GM19395 (cell line): Measurements from ENCODE around the gene BCL2.

Source experiments
- ATAC-seq: cut with Tn5 transposase; IDR thresholded peaks from one replicate; pipeline ENCODE4 v1.9.1; 2021; ENCODE audit warnings: mild to moderate bottlenecking, moderate library complexity; ENCODE audit not compliant: unreplicated experiment

Gene BCL2

DNA sequence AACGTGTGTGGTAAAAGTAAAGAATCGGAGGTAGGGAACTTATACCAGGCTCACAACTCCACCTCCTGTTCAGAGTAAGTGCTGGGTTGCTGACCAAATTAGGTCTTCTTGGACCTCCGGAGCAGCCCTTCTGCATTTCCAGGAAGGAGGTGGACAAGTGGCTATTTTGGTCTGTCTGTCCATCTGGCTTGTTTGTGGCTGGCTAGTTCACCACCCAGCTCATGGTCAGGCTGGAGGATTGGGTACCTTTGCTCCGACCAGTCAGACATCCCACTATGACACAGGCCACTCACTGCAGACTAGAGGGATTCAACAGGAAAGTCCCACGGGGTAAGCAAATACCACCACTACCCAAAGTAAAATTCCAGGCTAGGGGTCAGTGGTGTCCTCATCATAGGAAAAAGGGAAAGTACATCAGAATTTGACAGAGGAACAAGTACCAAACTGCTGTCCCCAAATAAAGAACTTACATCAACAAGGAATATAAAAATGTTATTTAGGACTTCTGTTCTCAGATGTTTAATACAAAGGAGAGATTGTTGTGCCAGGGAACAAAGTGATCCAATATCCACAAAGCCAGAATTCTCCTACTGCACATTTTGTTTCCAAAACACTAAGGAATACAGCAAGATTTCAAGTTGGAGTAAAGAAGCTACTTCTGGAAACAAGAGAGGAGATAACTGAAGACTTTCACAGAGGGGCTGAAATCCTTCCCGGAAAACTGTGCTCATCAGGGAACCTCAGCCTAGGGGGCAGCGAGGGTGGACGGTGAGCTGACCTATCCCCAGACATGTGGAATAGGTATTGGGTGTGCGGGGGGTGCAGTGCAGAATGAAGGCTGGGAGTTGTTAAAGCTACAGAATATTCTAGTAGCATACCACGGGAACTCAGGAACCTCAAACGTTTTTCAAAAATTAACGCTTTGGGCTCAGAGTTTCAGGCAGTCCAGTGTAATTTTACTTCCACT lies 56.9 kb downstream of the BCL2 start:
- no peak for ATAC-seq

DNA sequence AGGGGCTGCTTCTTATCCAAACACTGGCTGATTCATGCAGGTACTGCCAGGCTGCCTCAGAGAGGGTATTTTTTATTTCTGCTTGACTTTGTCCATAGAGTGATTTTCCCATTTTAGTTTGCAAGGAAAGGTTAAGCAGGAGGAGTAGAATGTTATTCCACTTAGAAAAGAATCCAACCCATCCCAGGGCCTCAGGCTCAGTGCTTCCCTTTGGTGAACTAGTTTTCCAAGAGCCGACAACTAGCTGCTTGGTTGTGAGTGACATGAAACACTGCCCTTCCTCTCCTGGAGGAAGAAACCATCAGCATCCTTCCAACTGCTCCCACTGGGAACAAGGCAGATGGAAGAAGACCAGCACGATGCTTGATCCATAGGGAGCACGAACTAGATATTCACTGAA lies 58.5 kb downstream of the BCL2 start:
- ATAC-seq, result no peak

DNA sequence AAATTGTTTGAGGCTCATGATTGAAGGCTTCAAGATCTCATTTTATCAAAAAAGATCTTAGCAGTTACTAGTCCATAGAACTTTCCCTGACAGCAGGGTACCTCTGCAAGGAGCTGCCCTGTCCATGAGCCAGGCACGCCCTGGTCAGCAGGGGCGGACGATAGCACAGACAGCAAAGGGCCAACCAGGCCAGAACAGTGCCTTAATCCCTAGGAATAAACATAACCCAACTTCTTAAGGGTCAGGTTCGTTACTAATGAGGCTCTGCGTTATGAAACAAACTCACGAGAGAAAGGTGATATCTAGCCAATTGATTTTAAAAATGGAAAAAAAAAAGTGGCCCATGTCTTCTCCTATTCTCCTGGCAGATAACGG lies 59.2 kb downstream of the BCL2 start:
- ATAC-seq, result no peak

DNA sequence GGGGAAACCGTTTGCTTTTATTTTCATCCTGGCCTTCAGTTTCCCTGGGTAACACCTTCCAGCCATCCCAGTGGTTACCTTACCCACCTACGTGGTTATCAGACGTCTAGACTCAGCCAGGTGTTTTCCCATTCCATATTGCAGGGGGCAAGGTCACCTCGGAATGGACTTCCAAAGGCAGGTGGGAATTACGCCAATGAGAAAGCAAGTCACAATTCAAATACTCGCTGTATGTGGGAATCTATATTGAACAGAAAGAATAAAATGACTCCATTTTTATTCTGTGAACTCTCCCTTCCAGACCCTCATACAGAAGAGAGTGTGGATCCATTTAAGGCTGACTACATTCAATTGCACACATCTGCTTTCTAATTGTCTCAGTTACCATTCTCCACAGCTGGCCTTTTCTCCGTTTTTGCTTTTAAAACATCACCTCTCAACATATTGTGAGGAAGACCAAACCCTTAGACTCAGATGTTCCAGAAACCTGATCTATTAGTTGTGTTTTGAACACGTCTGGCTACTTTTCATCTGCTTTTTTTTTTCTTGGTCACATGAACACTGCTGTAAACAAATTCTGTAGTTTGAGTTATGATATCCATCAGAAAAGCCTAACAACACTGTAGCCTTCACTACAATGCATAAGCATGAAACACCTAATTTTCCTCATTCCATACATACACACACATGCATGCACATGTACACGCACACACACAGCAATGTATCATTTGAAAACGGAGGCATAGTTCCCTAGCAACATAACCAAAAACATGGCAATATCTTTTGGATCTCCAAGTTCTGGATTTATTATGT lies 59.8 kb downstream of the BCL2 start:
- no peak for ATAC-seq

DNA sequence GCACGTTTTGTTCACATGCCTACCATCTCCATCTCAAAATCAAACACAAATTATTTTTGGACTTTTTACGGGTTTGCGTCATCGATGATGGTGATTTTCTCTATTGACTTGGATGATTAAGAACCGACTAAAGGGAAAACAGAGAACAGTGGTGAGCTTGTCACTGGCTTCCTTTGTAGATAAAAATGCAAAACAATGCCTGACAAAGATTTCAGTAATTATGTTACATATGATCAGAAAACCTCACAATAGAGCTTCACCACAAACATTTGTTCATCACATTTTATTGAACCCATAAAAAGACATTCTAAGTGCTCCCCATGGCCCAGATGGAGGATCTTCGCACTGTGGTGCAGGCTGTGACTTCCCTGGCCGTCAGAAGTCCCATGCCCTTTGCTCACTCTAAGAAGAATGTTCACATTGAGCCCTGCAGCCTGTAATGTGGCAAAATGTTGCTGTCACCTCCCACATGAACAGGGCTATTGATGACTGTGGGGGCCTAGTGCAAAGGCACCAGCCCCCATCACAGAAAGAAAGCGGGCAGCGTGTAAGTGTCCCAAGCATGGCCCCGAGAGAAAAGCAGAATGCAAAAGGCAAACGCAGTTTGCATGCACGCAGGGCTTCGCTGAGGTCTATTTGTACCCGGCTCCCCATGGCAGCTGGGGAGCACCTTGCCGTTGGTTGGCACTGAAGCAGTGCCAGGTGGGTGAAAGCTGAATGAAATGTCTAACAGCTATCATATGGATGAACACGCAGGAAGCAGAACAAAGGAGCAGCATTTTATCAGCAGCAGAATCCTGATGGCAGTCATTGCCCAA lies 60.6 kb downstream of the BCL2 start:
- no peak for ATAC-seq

DNA sequence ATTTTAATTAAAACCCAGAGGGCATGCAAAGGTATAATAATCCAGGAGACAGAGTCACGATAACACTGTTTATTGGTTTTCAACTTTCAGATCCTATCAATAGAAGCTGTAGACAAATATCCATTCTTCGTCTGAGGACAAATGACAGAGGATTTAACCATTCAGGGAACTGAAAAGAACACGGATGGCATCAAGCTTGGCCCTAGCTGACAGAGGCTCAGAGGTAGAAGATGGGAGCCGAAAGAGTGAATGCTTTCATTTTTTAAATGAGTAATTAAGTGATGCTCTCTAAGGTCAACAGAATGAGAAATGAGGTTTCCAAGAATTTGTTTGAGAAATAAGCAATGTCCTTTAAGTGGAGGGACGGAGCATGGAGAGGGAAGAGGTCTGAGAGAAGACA lies 62.1 kb downstream of the BCL2 start:
- ATAC-seq, result peak; percentile 48

DNA sequence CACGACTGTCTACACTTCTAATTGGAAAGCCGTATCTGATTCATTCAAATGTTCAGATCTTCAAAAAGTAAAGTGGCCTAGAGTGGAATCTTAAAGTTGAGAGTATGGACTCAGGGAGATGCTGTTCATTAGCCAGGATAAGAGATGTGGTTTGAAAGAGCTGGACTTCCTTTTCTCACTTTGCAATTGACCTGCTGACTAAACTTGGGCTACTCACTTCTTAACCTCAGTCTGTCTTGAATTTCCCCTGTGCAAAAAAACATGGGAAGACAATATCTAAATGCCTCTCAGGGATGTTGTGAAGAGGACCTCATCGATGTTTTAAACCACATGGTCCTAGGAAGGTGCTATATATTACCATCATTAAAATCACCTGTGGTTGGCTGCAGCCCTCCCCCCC lies 64.1 kb downstream of the BCL2 start:
- ATAC-seq, result peak; percentile 59

DNA sequence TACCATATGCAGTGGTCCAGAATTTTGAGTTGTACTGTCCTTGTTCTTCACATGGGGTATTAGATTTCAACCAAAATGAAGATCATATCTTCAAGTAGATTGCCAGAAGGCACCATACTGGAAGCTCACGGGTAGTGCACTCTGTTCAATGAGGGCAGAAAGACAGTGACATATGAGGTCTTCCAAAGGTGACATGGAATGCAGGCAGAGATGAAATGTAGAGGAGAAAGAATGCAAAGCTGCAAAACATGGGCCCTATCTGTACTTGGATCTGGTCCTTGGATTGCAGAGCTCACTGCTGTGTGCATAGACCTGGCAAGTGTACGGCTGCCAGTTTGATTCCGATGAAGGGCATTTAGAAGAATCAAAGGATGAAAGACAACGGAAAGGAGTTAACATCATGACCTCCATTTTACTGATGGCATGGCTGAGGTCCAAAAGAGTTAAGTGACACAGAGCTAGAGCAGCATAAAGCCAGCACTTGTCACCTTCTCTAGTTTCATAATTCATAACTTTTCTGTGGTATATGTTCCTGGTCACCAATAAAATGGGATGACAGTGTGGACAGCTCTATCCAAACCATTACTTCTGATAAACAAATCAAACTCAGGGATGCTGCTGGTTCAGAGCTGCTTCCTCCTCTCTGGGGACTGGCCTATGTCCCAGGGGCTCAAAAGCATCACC lies 64.7 kb downstream of the BCL2 start:
- peak; percentile 19 for ATAC-seq

DNA sequence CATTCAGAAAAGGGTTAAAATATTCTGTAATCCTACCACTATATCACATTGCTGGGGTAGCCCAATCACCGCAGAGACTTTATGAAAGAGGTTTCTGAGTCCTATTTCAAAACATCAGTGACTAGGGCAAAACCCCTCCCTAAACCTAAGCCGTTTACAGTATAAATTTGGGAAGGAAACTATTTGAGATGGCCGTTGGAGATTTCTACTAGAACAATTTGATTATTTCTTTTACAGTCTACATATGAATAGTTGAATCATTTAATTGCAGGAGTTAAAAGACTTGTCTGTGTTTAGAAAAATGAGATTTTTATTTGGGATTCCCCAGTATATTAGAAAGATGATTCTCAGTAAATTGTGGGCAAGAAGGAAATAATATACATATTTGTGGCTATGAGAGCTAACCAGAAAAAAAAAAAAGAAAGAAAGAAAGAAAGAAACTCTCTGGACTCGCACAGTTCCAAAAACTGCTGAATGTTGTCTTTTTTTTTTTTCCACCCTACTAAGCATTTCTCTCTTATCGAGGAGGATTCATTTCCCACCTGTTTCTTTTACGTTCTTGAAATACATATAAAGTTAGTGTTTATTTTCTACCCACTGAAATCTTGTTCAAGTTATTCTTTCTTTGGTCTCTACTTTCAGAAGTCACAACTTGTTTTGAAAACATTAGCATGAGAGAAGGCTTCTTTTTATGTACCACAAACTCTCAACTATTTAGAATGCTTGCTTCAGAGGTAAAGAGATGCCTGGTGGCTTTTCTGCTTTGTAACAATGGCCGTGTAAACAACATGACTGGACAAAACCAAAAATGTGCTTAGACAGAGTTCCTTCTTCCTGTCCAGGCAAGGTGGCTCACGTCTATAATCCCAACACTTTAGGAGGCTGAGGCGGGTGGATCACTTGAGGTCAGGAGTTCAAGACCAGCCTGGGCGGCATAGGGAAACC lies 65.9 kb downstream of the BCL2 start:
- ATAC-seq, result no peak

DNA sequence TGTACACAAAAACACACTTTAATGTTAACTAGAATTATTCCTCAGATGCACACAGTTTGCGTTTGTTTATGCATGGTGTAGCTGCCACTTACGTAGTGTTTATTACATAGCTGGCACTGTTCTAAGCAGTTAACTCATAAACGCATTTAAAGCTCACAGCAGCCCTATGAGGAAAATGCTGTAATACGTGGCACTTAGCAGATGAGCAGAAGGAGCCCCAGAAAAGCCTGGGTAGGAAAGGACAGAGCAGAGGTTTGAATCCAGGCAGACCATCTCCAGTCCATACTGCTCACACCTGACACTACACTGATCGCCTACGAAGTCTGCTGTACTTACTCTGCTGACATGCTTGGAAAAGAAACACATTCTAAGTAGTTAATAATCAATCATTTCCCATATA lies 66.6 kb downstream of the BCL2 start:
- ATAC-seq, result no peak

DNA sequence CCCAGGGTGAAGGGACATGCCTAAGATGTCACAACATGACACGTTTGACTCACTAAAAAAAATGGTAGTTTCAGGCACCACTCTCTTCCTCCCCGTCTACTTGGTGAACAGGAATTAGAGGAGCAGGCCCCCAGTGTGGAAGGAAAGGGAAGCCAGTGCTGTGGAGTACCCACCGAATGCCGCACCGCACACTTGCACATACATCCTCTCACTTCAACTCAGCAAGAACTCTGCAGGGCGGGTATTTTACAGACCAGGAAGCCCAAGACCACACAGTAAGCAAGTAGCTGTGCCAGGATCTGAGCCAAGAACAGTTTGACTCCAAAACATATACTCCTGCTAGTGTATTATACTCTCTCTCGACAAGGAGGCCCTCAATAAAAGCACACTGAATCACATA lies 69.8 kb downstream of the BCL2 start:
- no peak for ATAC-seq

DNA sequence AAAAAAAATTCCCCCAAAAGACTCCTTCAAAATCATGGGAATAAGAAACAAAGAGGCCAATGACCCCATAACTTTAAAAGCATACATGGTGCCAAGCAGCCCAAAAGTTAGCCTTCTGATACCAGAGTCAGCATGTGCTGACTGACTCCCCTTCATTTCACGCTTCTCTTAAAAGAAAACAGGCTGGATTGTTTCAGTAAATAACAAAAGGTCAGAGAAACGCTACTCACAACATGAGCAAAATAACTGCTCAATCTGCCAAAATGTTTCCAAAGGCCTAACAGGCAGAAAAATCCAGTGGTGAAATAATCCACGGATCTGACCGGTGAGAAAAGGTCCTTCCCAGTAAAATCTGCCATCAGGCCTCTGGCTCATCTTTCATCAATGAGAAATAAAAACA lies 71.6 kb downstream of the BCL2 start:
- no peak for ATAC-seq

DNA sequence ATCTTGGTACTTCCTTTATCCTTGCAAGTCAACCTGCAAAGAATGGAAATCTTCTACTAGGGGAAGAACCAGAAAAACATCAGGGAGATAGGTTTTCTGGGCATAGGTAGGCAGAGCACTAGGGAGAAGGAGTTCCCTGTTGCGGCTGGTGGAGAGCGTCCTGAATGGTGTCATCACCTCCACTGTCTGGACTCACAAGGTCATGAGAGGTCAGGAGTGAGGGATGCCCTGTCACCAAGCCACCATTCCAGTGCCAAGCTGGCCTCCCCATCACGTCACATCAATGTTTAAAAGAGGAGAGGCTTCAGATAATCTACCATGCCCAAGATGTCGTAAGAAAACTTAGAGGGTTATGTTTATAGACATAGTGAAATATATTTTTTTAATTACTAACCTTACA lies 72.1 kb downstream of the BCL2 start:
- ATAC-seq, result no peak

DNA sequence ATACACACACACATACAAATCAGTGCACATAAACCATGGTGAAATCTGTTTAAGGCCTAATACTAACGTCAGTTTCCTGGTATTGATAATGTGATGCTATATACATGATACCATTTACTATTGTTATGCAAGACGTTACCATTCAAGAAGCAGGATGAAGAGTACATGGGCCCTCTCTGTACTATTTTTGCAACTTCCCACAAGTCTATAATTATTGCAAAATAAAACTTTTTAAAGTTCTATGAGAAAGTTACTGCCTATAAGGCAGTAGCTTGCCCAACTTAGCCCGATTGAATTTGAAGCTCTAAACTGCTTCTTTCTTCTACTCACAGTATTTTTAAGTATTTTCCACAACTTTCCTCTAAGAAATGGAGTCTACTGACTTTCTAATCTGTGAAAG lies 74.0 kb downstream of the BCL2 start:
- no peak for ATAC-seq

DNA sequence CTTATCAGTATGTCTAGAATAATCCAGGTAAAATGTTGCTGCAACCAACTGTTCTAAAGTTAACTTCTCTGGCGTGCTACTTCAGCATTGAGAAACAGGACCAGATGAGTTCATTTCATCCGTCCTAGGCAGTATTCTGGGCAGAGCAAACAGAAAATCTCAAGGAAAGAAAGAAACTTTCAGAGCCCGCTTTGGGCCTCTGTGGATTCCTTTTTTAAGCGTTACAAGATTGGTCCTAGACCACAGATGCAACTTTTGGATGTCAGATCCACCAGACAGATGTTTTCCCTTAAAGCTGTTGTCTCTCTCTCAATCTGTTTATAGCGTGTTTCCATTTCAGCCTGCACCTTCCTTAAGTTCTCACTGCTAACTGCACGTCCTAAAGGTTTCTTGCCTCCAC lies 75.0 kb downstream of the BCL2 start:
- ATAC-seq, result no peak

DNA sequence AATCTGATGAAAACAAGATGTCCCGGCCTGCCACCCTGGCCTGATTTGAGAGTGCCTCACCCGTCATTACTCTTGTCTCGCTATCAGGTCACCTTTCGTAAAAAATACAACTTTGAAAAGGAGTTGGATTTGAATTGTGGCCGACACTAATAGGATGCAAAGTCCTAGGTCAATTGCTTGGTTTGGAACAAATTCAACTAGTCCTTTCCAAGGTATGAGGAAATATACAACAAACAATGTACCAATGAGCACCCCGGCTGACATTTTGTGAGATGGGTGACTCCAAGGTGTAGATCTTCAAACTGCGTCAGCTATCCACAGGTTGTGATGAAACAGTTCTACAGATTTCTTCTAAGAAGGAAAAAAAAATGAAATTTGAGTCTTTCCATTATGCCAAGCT lies 77.8 kb downstream of the BCL2 start:
- ATAC-seq, result no peak

DNA sequence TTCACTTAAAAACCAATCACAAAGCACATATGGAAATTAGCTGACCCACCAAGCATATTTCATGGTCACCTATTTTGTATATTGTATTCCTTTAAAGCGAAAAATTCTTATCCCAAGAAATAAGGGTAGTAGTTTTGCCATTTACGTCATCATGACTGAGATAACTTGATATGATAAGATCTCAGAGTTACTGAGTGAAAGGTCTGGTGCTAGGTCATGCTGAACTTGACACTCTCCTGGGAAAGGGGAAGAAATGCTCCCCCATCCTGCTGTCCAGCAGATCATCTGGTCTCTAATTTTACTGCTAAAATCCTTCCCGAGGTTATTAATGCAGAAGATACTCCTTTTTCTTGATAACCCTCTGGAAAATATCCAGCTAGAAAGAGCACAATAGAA lies 78.3 kb downstream of the BCL2 start:
- no peak for ATAC-seq

DNA sequence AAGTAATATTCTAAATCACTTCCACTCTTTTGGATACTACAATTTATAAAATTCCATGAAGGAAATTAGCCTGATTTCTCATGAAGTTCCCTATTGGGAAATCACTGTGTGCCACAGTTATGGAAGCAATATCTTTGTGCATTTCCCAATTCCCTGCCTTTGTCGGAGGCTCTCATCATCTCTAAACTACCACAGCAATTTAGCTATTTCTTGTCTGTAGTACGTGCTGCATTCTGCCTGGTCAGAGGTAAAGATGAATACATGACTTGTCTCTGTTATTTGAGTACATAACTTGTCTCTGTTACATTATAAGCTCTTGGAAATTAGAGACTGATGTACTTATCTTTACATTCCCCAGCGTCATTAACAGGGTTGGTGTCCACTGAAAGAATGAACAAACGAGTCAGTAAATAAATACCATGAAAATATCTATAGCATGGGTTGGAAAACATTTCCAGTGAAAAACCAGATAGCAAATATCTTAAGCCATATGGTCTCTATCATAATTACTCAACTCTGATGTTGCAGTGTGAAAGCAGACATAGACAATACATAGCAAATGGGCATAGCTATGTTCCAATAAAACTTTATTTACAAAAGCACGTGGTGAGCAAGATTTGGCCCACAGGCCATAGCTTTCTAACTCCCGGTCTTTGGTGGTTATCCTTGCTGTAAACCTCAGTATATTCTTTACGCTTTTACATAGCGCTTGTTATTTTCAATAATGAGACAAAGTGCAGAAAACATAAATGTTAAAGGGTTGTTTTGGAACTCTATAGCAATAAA lies 78.8 kb downstream of the BCL2 start:
- ATAC-seq, result no peak

DNA sequence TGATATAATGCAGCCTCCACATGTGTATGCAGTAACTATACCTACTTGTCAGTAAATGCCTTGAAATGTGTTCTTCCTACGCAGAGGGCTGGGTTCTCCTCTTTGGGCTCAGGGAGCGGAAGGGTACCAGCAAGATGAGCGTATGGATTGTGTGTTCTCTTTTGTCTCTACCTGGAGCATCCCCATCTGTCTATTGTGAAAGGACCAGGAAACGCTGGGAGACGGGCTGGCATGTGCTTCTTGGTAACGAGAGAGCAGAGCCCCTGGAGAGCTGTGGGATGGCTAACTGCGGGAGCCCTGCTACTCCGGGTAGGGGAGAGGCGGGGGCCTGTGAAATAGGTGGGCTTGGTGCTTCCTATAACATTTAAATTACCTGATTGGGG lies 80.9 kb downstream of the BCL2 start:
- no peak for ATAC-seq
